ENCODE measurements around the gene COIL.
A peak's percentile ranks its signal among the peaks of the same experiment; 100 is the strongest.

Gene COIL

DNA sequence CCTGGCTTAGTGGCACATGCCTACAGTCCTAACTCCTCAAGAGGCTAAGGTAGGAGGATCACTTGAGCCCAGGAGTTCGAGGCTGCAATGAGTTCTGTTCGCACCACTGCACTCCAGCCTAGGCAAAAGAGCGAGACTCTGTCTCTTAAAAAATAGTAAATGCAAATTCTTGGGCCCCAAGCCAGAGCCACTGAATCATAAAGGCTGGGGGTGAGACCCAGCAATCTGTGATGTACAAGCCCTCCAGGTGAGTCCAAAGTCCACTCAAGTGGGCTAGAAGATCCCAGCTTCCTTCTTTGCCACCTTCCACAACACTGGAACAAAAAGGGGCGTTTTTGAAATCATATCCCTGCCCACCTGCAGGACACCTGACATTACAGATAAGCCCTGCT, 63.9 kb downstream of the COIL start:
- Mint-ChIP-seq H3K27ac (peak overlapping the region; percentile 8), H3K27me3 (no peaks in the 10 kb centered on the region), H3K9me3 (no peaks in the 10 kb centered on the region), H3K4me3 (no peak overlapping the region), H3K36me3 (peaks cover 40% of the 10 kb centered on the region), H3K4me1 (peaks cover 39% of the 10 kb centered on the region)
- DNase-seq (ENCODE audit: low spot score in 2 of 2) (no peak), ATAC-seq (ENCODE audit: low read depth) (no peak)

DNA sequence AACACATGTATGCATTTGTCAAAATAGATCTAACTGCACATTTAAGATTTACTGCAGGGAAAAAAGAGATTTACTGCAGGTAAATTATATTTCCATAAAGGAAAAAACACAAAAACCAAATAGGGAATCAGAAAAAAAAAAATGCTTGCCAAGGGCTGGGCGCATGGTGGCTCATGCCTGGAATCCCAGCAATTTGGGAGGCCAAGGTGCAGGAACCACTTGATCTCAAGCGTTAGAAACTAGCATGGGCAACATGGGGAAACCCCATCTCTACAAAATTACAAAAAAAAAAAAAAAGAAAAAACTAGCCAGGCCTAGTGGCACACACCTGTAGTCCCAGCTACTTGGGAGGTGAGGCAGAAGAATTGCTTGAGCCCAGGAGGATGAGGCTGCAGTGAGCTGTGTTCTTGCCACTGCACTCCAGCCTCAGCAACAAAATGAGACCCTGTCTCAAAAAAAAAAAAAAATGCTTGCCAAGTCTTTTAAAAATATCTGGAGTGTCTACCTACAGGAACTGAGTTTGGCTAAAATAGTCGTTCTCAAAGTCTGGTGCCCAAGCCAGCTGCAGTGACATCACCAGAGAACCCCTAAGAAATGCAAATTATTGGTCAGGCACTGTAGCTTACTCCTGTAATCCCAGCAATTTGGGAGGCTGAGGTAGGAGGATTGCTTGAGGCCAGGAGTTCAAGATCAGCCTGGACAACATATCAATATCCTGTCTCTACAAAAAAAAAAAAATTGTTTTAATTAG, 64.5 kb downstream of the COIL start:
- Mint-ChIP-seq H3K27ac (no peak overlapping the region), H3K27me3 (no peaks in the 10 kb centered on the region), H3K4me1 (peaks cover 39% of the 10 kb centered on the region), H3K36me3 (peaks cover 44% of the 10 kb centered on the region), H3K9me3 (no peaks in the 10 kb centered on the region), H3K4me3 (no peak overlapping the region)
- no peak for ATAC-seq (ENCODE audit: low read depth)
- no peak for DNase-seq (ENCODE audit: low spot score in 2 of 2)

DNA sequence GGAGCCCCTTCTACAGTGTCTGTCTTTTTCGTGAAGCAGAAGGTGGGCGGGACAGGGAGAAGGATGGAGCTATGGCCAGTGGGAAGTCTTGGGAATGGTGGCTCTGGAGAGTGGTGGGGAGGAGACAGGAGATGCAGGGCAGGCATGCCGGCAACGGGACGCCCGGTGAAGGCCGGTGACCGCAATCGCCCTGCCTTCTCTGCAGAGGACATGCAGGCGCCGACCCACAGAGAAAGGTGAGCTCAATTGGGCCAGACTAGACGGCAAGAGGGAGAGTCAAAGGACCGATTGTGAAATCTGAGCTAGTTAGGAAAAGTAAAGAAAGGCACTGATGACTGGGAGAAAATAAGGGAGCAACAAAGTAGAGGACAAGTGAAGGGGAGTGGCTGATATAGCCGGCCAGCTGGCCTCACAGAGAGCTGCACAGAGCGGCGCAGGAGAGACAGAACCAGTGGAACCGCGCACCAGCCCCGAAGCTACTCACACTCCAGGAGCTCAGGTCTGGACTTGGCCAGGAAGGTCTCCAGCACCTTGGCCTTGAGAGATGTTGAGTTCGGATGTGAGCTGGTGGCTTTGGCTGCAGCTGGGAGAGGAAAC, 65.9 kb downstream of the COIL start:
- no peak overlapping the region for H3K27ac Mint-ChIP-seq
- H3K4me1 Mint-ChIP-seq: peaks cover 33% of the 10 kb centered on the region

DNA sequence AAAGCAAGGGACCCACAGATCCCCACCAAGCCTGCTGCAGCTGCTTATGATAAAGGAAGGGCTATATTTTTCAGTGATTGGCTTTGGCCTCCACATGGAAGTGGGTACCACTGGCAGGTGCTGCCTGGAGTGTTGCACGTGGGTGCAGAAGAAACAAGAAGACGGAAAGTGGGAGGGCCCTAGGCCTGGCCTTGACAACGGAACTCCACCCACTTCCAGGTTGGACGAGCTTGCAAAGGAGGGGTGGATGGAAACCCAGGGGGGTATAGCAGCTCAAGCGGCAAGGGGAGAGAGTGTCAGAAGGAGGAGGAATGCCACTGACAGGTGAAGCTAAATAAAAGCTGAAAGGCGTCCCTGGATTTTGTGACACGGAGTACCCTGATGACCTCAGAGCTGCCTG, 67.3 kb downstream of the COIL start:
- Mint-ChIP-seq H3K27ac (no peak overlapping the region), H3K27me3 (no peaks in the 10 kb centered on the region)

More for the DNA sequence above, 65.9 kb downstream of the COIL start:
- Mint-ChIP-seq H3K9me3 (no peaks in the 10 kb centered on the region), H3K4me3 (no peak overlapping the region), H3K36me3 (peaks cover 39% of the 10 kb centered on the region), H3K27me3 (no peaks in the 10 kb centered on the region)
- ATAC-seq (ENCODE audit: low read depth): no peak
- DNase-seq (ENCODE audit: low spot score in 2 of 2): no peak

DNA sequence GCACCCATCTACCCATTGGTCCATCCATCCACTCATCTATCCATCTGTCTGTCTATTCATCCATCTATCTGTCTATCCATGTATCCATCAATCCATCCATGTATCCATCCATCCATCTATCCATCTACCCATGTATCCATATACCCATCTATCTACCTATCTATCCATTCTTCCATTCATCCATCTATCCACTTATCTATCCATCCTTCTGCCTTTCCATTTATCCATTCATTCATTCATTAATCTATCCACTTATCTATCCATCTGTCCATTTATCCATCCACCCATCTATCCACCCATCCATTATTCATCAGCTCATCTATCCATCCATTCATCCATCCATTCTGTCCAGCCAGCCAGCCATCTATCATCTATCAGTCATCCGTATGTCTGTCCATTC, 68.5 kb downstream of the COIL start:
- Mint-ChIP-seq H3K27ac (no peak overlapping the region), H3K4me3 (no peak overlapping the region), H3K4me1 (peaks cover 14% of the 10 kb centered on the region), H3K36me3 (peaks cover 48% of the 10 kb centered on the region), H3K9me3 (peaks cover 3% of the 10 kb centered on the region), H3K27me3 (no peaks in the 10 kb centered on the region)
- DNase-seq (ENCODE audit: low spot score in 2 of 2) (no peak), ATAC-seq (ENCODE audit: low read depth) (no peak)

More for the DNA sequence above, 67.3 kb downstream of the COIL start:
- H3K4me1 Mint-ChIP-seq: peaks cover 26% of the 10 kb centered on the region
- DNase-seq (ENCODE audit: low spot score in 2 of 2) (no peak), ATAC-seq (ENCODE audit: low read depth) (no peak)
- H3K36me3 Mint-ChIP-seq: peaks cover 46% of the 10 kb centered on the region
- H3K9me3 Mint-ChIP-seq: peaks cover under 1% of the 10 kb centered on the region
- H3K4me3 Mint-ChIP-seq: no peak overlapping the region

DNA sequence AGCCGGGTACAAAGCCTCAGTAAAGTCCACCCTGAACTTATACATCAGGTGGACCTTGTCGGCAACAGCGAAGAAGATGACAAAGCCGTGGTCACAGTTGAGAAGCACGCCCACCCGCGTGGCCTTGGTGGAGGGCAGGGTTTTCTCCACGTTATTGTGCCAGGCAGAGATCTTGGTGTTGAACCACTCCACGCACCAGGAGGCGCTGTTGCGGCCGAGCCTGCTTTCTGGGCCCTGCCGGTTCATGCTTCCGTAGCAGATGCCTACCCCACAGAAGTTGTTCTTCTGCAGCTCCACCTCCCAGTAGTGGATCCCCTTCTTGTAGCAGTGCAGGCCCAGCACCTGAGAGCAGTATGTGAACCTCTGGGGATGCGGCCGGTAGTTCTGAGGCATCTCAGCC, 69.1 kb downstream of the COIL start:
- no peaks in the 10 kb centered on the region for H3K27me3 Mint-ChIP-seq
- peak; percentile 73 for ATAC-seq (ENCODE audit: low read depth)
- H3K4me1 Mint-ChIP-seq: peaks cover 11% of the 10 kb centered on the region
- no peak overlapping the region for H3K4me3 Mint-ChIP-seq
- H3K27ac Mint-ChIP-seq: no peak overlapping the region
- peak; percentile 47 to 54 for DNase-seq (ENCODE audit: low spot score in 2 of 2)
- peaks cover 50% of the 10 kb centered on the region for H3K36me3 Mint-ChIP-seq
- H3K9me3 Mint-ChIP-seq: peaks cover 3% of the 10 kb centered on the region

DNA sequence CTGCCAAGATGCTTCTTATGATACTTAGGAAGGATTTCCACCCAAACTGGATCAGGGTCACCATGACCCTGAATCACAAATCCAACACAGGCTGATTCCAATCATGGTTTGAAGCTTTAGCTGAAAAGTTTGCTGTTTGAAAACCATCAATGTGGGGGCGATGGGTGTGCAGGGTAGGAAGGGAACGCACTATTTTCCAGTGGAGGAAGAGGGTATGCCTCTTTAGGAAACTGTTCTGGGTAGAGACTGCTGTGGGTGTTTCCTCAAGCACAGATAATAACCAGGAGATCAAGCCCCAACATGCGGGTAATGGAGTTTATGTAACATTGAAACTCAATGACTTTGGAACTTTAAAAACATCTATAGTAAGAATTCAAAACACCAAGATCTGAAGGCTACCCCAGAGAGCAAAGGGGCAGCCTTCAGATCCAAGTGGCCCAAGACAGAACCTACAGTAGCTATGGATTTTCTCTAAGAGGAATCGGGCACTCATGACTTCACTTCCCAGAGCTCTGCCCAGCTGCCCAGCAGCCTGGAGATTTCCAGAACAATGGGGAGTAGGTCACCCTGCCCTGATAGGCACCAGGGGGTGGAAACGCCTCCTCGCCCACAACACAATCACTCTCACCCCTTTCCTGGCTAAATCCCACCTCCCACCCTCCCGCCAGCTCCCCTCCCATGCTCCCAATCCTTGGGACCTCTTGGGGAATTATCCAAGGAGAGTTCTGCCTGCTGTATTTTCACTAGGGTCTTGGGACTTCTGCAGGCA, 69.8 kb downstream of the COIL start:
- no peak for DNase-seq (ENCODE audit: low spot score in 2 of 2)
- peaks cover 15% of the 10 kb centered on the region for H3K4me1 Mint-ChIP-seq

DNA sequence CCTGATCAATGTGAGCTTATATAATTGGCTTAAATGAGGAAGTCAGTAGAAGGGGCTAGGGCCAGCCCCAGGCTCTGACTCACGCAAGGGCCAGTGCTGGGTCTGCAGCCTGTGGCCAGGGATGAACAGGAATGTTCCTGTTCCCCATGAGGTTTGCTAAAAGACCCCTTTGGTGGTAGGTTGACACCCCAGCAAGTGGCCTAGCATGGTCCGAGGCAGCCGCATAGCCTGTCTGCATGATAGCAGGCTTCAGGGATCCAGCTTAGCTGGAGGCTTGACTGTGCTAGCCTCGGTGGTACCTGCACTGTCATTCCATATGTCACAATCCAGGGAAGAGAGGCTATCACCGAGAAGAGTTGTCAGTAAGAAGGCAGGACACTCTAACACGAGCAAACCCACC, 70.5 kb downstream of the COIL start:
- Mint-ChIP-seq H3K9me3 (peaks cover 3% of the 10 kb centered on the region), H3K4me1 (peaks cover 15% of the 10 kb centered on the region), H3K4me3 (no peak overlapping the region), H3K27ac (no peak overlapping the region), H3K36me3 (peaks cover 57% of the 10 kb centered on the region), H3K27me3 (no peaks in the 10 kb centered on the region)
- no peak for ATAC-seq (ENCODE audit: low read depth)
- DNase-seq (ENCODE audit: low spot score in 2 of 2): no peak

More for the DNA sequence above, 69.8 kb downstream of the COIL start:
- ATAC-seq (ENCODE audit: low read depth): no peak
- H3K27me3 Mint-ChIP-seq: no peaks in the 10 kb centered on the region
- peaks cover 3% of the 10 kb centered on the region for H3K9me3 Mint-ChIP-seq
- no peak overlapping the region for H3K27ac Mint-ChIP-seq
- H3K36me3 Mint-ChIP-seq: peaks cover 56% of the 10 kb centered on the region
- no peak overlapping the region for H3K4me3 Mint-ChIP-seq

Measured in memory B cell (primary cell).